Embryonic facial prominence (tissue), 1 donor: ENCODE measurements around the gene GNPNAT1.
"Not testable (repeated sequence)": the region's sequence is repeated elsewhere in the genome, so short reads cannot be mapped to it uniquely, and the experiment has no call there.

Experiments used
- DNase-seq: peaks from one replicate; pipeline ENCODE4 v3.0.0-alpha.2; 2016; ENCODE audit errors: extremely low spot score

Gene GNPNAT1

DNA sequence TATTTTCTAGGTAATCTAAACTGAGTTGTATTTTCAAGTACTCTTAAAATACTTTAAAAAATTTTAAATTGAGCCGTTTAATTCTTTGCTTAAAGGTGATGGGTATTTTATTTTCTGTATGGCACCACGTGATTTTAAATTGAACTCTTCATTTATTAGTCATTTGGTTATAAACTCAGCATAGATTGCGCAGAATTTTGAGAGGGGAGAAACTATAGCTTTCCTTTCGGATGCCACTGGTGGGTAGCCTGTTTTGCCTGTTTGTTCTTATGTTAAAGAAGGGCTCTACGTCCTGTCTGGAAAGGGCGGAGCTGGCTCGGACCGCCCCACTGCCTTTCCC is 61.9 kb downstream of the GNPNAT1 start:
- no peak for DNase-seq

DNA sequence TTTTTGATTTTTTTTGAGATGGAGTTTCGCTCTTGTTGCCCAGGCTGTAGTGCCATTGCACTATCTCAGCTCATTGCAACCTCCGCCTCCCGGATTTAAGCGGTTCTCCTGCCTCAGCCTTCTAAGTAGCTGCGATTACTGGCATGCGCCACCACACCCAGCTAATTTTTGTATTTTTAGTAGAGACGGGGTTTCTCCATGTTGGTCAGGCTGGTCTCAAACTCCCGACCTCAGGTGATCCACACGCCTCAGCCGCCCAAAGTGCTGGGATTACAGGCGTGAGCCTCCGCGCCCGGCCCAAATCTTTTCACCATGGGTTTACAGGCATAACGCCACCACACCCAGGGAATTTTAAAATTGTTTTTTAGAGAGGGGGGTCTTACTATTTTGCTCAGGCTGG is 62.4 kb downstream of the GNPNAT1 start:
- not testable (repeated sequence) for DNase-seq

DNA sequence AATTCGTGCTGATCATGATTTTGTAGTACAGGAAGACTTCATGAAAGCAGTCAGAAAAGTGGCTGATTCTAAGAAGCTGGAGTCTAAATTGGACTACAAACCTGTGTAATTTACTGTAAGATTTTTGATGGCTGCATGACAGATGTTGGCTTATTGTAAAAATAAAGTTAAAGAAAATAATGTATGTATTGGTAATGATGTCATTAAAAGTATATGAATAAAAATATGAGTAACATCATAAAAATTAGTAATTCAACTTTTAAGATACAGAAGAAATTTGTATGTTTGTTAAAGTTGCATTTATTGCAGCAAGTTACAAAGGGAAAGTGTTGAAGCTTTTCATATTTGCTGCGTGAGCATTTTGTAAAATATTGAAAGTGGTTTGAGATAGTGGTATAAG is 63.9 kb downstream of the GNPNAT1 start:
- DNase-seq, result not testable (repeated sequence)
